ENCODE measurements around the gene CCSER2.

CCSER2 gene

GRCh38 chr10:84548869-84549268 is 220.5 kb downstream of the CCSER2 start:
- no peak for DNase-seq (ENCODE audit: low spot score)

DNA sequence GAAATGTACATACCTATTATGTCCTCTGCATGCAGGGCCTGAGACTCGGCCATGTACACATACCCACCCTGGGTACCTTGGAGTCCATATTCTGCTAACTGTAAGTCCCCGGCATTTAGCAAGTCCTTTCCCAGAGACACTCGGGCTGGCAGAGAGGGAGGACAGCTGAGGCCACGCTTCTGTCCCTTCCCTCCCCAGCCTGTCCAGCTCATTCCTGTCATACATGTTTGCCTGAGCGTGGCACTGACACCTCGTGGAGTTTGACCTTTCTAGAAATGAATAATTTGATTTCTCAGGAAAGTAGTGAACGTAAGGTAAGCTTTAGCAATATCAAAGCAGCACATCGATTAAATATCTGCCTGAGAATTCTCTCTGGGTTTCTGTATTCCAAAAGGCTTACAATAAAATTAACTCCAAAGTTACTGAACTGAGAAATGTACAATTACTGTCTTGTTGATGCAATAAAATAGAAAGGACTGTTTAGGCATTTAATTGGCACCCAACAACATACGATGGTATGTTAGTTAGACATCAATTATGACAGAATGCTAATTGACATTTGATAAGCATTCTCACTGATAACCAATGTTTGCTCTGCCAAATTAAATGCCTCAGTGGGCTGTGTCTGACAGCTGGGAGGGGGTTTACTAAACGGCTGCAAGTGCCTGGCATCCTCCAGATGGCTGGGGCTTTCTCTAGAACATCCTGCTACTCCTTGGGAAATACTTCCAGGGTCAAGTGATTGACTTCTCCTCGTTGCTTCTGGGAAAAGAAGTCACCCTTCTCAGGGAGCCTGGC is 221.2 kb downstream of the CCSER2 start:
- no peak for DNase-seq (ENCODE audit: low spot score)

- DNase-seq (ENCODE audit: low spot score): no peak
Observed at GRCh38 chr10:84550756-84551436, 222.5 kb downstream of the CCSER2 start.

GRCh38 chr10:84551437-84552120 is 223.2 kb downstream of the CCSER2 start:
- no peak for DNase-seq (ENCODE audit: low spot score)

DNA sequence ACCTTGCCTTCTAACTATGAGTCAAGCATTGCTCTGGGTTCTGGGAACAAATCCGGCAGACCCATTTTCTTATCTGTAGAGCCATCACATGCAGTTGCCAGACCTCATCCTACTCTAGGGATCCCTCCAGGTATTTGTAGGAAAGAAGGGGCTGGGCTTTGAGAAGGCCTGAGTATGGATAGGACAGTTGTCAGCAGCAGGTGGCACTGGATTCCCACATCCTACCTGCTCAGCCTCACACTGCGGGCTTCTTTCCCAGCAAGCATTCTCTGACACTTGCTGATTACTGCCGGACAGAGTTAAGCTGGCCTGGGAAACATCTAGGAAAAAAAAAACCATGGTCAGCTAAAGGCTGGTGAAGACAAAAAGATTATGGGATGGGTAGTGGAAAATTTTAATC is 224.1 kb downstream of the CCSER2 start:
- no peak for DNase-seq (ENCODE audit: low spot score)

DNA sequence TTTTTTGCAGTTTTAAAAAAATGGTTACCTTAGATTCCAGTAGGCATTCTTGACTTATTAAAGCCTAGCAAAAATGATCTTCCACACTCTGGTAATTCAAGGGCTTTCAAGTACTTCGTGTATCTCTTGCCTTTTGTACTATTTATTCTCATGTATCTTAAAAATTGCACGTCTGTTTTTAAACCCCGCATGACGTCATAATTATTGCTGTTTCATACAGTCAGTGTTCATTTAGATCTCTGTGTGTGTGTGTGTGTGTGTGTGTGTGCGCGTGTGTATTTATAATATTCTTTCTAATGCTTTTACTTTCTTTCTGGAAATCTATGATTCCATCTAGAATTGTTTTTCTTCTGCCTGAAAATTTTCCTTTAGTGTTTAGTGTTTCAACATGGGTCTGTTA is 234.2 kb downstream of the CCSER2 start:
- DNase-seq (ENCODE audit: low spot score): no peak

- no peak for DNase-seq (ENCODE audit: low spot score)
Observed at GRCh38 chr10:84563355-84563754, 235.0 kb downstream of the CCSER2 start.

GRCh38 chr10:84563868-84564267 is 235.5 kb downstream of the CCSER2 start:
- DNase-seq (ENCODE audit: low spot score): no peak

- DNase-seq (ENCODE audit: low spot score): no peak
Observed at GRCh38 chr10:84565881-84566582, 237.6 kb downstream of the CCSER2 start.

DNA sequence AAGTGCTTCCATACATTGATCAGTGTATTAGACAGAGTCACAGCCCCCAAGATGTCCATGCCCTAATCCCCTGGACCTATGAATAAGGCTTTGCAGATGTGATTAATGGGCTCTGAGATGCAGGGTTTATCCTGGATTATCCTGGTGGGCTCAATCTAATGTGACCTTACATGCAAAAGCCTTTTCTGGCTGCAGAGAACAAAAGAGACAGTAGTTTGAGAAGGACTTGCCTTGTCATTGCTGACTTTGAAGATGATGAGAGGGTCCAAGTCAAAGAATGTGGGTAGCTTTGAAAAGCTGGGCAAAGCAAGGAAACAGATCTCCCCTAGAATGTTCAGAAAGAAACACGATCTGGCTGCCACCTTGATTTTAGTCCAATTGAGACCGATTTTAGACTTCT is 238.7 kb downstream of the CCSER2 start:
- no peak for DNase-seq (ENCODE audit: low spot score)

All from CD4-positive, alpha-beta T cell treated with Interleukin-6 at 100 ng/mL for 8 hours (primary cell).